GM18909 (cell line): ENCODE measurements around the gene ZGPAT.
A peak's percentile ranks its signal among the peaks of the same experiment; 100 is the strongest.
"Not testable (repeated sequence)": the region's sequence is repeated elsewhere in the genome, so short reads cannot be mapped to it uniquely, and the experiment has no call there.

ENCODE experiments used
- ATAC-seq: cut with Tn5 transposase; IDR thresholded peaks from one replicate; pipeline ENCODE4 v1.9.1; 2021; ENCODE audit warnings: mild to moderate bottlenecking; ENCODE audit not compliant: unreplicated experiment, poor library complexity

ZGPAT gene

DNA sequence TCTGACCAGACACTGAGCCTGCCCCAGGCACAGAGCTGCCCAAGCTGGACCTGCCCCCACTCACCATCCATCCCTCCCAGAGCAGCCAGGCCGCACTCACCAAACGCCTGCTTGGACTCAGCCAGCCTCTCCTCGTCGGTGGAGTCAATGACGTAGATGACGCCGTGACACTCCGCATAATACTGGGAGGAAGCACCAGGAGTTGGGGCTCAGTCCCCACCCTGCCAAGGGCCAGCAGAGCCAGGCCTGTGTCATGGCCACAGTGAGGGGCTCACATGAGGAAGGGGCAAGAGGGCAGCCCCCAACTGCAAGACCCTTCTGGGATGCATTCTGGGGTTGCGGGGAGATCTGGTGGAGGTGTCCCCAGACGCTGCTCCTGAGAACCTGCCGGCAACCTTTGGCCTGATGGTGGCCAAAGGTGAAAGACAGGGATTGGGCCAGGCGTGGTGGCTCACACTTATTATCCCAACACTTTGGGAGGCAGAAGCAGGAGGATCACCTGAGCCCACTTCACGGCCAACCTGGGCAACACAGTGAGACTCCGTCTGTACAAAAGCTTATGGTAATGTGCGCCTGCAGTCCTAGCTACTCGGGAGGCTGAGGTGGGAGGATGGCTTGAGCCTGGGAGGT lies 5.7 kb upstream of the ZGPAT start:
- ATAC-seq: no peak

- no peak for ATAC-seq
Observed at GRCh38 chr20:63702751-63703470, 4.9 kb upstream of the ZGPAT start.

GRCh38 chr20:63703471-63703975 lies 4.3 kb upstream of the ZGPAT start:
- ATAC-seq: no peak

- ATAC-seq: no peak
Observed at GRCh38 chr20:63703976-63704748, 3.7 kb upstream of the ZGPAT start.

DNA sequence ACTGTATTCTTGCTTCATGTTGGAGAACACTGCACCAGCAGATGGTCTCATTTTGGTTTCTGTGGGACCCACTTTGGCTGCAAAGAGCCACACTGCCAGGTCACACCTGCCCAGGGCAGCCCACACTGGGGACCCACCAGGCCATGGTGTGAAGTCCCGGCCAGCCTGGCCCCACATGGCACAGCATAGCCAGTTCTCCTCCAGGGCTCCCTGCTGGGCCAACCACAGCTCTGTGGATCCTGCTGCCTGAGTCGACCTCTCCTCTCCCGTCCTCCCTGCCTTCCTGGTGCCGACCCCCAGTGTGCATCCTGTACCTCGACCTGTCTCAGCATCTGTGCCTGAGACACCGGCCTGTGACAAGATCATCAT lies 3.1 kb upstream of the ZGPAT start:
- no peak for ATAC-seq

DNA sequence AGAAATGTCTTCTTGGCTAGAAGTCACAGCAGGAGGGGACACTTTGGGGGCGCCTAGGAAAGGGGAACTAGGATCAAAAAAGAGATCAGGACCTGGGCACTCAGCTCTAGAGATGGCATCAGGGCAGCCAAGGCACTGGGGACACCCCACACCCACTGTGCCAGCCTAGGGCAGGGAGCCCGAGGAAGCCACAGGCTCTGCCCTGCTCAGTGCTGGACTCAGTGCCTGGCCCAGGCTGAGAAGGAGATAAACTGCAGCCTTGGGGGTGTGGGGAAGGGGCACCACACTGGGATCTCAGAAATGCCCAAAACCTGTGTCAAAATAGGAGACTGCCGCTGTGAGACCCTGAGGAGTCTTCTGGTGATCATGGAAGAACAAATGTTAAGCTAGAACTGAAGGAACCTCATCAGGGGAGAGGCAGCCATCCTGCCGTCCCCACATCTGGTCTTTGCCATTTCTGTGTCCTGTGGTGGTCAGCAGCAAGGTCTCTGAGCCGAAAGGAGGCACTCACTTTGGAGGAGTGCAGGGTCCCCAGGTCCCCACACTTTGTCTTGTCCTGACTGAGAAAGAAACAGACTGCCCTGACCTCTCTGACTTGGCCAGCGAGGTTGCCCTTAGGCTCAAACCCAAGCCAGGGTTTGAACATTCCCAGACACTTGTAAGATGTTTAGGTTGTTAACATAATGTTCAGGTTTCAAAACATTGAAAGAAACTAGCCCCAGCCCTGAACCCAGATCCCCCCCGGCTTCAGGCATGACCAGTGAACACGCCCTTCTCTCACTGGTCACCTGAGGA lies 2.4 kb upstream of the ZGPAT start:
- ATAC-seq: no peak

- no peak for ATAC-seq
Observed at GRCh38 chr20:63706027-63706695, 1.7 kb upstream of the ZGPAT start.

DNA sequence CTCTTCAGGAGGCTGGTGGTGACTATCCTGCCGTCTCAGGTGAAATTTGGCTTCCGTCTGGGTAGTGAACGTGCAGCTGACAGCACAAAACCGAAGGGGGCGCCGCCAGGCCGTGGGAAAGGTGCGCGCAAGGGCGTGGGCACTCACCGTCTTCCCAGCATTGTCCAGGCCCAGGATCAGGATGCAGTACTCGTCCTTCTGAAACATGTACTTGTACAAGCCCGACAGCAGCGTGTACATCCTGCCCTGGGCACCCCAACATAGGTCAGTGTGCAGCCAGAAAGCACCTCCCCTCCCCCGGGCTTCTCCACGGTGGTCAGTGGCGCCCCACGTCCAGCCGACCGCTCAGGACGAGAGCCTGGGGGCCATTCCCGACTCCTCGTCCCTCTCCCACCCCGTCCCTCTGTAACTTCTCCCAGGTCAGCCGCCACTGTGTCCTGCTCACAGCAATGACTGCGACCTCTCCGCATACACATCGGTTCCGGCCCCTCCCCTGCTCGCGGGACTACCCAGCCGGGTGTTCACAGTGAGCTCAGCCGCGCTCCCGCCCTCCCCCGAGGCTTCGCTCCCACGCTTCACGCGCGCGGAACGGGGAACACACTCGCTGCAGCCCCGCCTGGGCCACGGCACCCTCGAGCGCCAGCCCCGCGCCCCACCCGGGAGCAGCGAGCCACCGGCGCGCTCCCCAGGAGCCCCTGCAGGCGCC lies 834 bp upstream of the ZGPAT start:
- ATAC-seq: peak; percentile 26

GRCh38 chr20:63708301-63709148 lies 686 bp downstream of the ZGPAT start:
- peak; percentile 25 for ATAC-seq

DNA sequence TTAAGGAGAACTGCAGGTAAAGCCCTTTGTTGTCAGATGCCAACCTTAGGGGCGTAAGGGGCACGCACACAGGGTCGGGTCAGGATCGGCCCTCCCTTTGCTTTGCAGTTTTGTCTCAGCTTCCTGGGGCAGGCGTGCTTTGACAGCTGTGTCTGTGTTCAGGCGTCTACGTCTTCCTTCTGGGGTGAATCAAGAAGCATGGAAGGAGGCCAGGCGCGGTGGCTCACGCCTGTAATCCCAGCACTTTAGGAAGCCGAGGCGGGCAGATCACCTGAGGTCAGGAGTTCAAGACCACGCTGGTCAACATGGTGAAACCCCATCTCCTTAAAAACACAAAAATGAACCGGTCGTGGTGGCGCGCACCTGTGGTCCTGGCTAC lies 1.3 kb downstream of the ZGPAT start:
- no peak for ATAC-seq

DNA sequence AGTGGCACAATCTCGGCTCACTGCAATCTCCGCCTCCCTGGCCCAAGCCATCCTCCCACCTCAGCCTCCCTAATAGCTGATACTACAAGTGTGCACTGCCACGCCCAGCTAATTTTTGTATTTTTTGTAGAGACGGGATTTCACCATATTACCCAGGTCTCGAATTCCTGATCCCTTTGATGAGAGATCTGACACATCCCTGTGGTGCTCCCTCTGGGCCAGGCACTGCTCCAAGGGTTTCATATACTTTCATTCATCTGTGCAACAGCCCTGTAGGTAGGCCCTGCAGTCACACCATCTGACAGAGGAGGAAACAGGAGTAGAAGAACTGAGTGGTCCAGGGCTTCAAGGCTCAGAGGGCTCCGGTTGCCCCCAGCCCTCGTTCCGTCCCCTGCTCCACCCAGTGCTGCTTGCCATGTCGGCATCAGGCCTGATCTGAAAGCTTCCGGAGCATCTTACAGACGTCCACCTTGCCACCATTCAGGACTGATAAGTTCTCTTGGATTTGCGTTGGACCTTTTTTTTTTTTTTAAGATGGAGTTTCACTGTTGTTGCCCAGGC lies 3.3 kb downstream of the ZGPAT start:
- ATAC-seq: no peak

DNA sequence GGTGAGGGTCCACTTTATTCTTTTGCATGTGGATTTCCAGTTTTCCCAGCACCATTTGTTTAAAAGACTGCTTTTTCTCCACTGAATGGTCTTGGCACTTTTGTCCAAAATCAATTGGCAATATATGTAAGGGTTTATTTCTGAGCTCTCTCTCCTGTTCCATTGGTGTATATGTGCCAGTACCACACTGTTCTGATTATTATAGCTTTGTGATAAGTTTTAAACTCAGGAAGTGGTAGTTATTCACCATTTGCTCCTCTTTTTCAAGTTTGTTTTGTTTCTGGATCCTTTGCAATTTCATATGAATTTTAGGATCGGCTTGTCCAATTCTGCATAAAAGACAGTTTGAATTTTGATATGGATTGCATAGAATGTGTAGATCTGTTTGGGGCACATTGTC lies 4.4 kb downstream of the ZGPAT start:
- ATAC-seq: no peak

DNA sequence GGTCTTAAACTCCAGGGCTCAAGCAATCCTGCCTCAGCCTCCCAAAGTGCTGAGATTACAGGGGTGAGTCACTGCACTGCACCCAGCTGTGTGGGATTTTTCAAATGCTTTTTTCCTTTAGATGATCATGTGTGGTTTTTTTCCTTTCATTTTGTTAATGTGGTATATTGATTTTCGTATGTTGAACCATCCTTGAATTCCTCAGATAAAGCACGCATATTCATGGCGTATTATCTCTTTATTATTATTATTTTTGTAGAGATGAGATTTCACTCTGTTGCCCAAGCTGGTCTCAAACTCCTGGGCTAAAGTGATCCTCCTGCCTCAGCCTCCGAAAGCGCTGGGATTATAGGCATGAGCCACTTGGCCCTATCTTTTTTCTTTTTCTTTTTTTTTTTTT lies 7.0 kb downstream of the ZGPAT start:
- ATAC-seq: no peak

GRCh38 chr20:63718996-63719395 lies 11.2 kb downstream of the ZGPAT start:
- ATAC-seq: no peak

GRCh38 chr20:63722967-63723622 lies 15.3 kb downstream of the ZGPAT start:
- ATAC-seq: not testable (repeated sequence)

DNA sequence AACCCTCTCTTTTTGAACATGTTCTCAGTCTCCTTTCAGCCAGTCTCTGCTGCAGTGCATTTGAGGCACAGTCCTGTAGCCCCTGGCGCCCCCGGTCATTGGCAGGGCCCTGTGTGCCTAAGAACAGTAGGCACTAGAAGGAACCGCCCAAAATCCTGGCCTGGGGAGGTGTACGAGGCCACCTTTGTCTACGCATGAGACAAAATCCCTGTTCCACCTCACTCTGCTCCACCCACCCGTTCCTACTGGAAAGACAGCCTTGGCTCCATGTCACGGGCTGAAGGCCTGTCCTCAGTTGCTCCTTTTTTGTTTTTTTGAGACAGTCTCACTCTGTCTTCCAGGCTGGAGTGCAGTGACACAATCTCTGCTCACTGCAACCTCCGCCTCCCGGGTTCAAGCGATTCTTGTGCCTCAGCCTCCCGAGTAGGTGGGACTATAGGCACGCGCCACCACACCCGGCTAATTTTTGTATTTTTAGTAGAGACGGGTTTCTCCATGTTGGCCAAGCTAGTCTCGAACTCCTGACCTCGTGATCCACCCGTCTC lies 22.4 kb downstream of the ZGPAT start:
- not testable (repeated sequence) for ATAC-seq

- no peak for ATAC-seq
Observed at GRCh38 chr20:63731410-63731809, 23.6 kb downstream of the ZGPAT start.
